Measurements from ENCODE around the gene APOL2.
"Not testable (repeated sequence)": the region's sequence is repeated elsewhere in the genome, so short reads cannot be mapped to it uniquely, and the experiment has no call there.

APOL2 gene

DNA sequence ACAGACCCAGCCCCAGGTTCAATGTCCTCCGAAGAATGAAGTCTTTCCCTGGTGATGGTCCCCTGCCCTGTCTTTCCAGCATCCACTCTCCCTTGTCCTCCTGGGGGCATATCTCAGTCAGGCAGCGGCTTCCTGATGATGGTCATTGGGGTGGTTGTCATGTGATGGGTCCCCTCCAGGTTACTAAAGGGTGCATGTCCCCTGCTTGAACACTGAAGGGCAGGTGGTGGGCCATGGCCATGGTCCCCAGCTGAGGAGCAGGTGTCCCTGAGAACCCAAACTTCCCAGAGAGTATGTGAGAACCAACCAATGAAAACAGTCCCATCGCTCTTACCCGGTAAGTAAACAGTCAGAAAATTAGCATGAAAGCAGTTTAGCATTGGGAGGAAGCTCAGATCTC lies 27.7 kb upstream of the APOL2 start:
- Histone ChIP-seq H3K27me3 (peaks cover 11% of the 10 kb centered on the region), H3K4me1 (ENCODE audit: control insufficient read depth in 1 of 2, insufficient read depth in 1 of 2, low read depth in 1 of 2, low read length in 1 of 2) (peaks cover 4 to 7% of the 10 kb centered on the region in 2 experiments), H3K4me3 (ENCODE audit: low read depth in 1 of 2, low read length in 1 of 2) (no peak overlapping the region), H3K9me3 (no peaks in the 10 kb centered on the region), H3K27ac (no peak overlapping the region), H3K36me3 (peaks cover 9% of the 10 kb centered on the region)
- TF ChIP-seq, protein P1, sequence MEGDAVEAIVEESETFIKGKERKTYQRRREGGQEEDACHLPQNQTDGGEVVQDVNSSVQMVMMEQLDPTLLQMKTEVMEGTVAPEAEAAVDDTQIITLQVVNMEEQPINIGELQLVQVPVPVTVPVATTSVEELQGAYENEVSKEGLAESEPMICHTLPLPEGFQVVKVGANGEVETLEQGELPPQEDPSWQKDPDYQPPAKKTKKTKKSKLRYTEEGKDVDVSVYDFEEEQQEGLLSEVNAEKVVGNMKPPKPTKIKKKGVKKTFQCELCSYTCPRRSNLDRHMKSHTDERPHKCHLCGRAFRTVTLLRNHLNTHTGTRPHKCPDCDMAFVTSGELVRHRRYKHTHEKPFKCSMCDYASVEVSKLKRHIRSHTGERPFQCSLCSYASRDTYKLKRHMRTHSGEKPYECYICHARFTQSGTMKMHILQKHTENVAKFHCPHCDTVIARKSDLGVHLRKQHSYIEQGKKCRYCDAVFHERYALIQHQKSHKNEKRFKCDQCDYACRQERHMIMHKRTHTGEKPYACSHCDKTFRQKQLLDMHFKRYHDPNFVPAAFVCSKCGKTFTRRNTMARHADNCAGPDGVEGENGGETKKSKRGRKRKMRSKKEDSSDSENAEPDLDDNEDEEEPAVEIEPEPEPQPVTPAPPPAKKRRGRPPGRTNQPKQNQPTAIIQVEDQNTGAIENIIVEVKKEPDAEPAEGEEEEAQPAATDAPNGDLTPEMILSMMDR (IDR thresholded peaks at IDR 0.05): no peak

DNA sequence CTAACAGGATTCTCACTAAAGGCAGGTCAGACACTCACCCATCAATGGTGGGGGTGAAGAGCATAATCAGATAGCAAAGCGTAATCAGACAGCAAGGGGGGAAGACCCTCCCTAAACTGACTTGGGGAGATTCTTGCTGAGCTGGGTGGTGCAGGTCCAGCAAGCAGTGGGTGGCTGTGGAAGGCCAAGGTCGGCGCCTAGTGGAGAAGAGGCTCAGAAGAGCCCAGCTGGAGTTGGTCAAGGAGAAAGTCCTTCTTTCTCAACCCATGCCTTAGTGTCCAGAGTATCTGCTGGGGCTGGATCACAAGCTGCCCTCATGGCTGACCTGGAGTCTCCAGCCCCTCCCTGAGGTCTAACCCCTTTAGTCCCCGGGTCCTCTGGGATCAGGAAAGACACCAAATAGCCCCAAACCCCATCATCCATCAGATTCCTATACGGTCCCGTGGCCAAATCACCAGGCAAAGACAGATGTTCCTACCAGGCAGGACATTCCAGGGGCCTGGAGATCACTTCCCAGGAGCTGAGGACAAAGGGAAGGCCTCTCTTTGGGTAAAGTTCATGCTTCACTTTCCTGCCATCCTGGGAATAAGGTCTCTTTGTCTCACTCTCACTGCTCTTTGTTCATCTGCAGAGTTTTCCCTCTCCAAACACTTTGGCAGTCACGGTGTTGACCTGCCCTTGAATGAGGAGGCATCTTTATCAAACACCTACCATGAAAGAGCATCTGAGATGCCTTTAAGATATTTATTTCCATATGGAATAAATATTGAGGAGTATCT lies 24.7 kb upstream of the APOL2 start:
- H3K27ac ChIP-seq; H3K27me3 ChIP-seq; H3K4me3 ChIP-seq (ENCODE audit: low read depth in 1 of 2, low read length in 1 of 2); H3K9me3 ChIP-seq; H3K36me3 ChIP-seq: not testable (repeated sequence)
- H3K4me1 ChIP-seq (ENCODE audit: control insufficient read depth in 1 of 2, insufficient read depth in 1 of 2, low read depth in 1 of 2, low read length in 1 of 2): peaks cover 9 to 12% of the 10 kb centered on the region in 2 experiments

DNA sequence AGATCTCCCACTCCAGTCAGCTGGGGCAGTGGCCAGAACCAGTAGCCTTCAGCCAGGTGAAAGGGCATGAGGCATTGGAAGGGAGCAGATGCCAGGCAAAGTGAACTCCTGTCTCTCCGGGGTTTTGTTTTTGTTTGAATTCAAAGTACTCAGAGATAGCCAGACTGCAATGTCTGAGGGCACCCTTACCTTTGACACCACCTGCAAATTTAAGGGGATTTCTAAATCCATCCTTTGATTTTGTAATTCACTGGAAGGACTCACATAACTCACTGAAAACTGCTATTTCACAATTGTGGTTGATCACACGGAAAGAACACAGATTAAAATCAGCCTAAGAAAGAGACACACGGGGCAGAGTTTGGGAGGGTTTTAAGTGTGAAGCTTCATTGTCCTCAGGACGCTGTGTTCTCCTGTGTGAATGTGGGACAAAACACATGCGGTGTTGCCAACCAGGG lies 23.9 kb upstream of the APOL2 start:
- H3K4me1 ChIP-seq (ENCODE audit: control insufficient read depth in 1 of 2, insufficient read depth in 1 of 2, low read depth in 1 of 2, low read length in 1 of 2): peaks cover 17 to 21% of the 10 kb centered on the region in 2 experiments
- not testable (repeated sequence) for H3K36me3 ChIP-seq; H3K27ac ChIP-seq; H3K27me3 ChIP-seq; H3K4me3 ChIP-seq (ENCODE audit: low read depth in 1 of 2, low read length in 1 of 2); H3K9me3 ChIP-seq

DNA sequence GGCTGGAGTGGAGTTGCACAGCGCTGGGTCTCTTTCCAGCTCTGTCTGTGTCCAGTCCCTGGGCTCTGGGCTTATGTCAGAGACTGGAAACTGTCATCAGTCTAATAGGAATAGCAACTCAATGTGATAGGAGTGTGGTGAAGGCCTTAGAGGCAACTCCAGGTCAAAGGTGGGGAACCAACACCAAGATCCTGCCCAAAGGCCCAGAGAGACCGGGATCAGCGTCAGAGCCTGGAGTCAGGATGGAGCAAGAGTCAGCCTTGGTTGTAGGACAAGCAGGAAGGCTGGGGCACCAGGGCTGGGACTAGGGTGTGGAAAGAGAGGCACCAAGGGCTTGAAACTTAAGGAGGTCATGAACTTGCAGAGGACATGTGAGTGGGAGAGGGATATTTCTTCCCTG lies 23.0 kb upstream of the APOL2 start:
- peaks cover 17% of the 10 kb centered on the region for H3K36me3 ChIP-seq
- not testable (repeated sequence) for H3K27ac ChIP-seq; H3K27me3 ChIP-seq; H3K4me3 ChIP-seq (ENCODE audit: low read depth in 1 of 2, low read length in 1 of 2); H3K9me3 ChIP-seq
- H3K4me1 ChIP-seq (ENCODE audit: control insufficient read depth in 1 of 2, insufficient read depth in 1 of 2, low read depth in 1 of 2, low read length in 1 of 2): peaks cover 17 to 24% of the 10 kb centered on the region in 2 experiments

DNA sequence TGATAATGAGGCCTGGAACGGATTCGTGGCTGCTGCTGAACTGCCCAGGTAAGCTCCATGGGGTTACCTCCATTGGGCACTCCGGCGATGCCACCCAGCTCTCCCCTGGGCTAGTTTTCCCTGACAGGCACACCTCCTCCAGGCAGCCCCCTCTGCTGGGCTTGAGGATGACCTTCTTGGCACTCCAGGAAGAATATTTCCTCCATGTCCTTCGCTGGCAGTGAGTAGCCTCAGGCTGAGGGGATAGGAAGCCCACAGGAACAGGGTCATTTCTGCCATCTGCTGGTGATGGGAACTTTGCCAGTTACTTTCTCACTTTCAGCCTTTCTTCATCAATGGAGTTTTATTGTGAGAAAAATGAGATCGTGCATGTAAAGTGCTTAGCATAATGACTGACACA lies 22.3 kb upstream of the APOL2 start:
- H3K27me3 ChIP-seq; H3K4me3 ChIP-seq (ENCODE audit: low read depth in 1 of 2, low read length in 1 of 2); H3K9me3 ChIP-seq; H3K27ac ChIP-seq: not testable (repeated sequence)
- peaks cover 20% of the 10 kb centered on the region for H3K36me3 ChIP-seq
- peaks cover 17 to 24% of the 10 kb centered on the region in 2 experiments for H3K4me1 ChIP-seq (ENCODE audit: control insufficient read depth in 1 of 2, insufficient read depth in 1 of 2, low read depth in 1 of 2, low read length in 1 of 2)

DNA sequence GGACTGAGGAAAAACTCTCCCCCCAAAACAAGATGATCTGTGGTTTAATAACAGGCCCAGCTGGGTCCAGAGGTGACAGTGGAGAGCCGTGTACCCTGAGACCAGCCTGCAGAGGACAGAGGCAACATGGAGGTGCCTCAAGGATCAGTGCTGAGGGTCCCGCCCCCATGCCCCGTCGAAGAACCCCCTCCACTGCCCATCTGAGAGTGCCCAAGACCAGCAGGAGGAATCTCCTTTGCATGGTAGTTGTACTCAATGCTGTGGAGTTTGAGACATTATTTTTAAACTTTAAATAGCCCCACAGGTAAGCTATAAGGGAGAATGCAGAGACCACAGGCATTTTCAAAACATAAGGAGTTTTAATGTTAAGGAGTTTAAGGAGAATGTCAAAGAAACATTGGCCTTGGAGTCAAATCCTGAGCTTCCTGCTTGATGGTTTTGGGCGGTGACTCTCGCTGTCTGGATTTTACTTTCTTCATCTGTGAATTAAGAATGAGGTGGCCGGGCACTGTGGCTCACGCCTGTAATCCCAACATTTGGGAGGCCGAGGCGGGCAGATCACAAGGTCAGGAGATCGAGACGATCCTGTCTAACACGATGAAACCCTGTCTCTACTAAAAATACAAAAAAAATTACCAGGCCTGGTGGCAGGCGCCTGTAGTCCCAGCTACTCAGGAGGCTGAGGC lies 20.4 kb upstream of the APOL2 start:
- TF ChIP-seq, protein P1 (IDR thresholded peaks at IDR 0.05): no peak
- Histone ChIP-seq H3K9me3 (no peaks in the 10 kb centered on the region), H3K36me3 (peaks cover 12% of the 10 kb centered on the region), H3K27me3 (no peaks in the 10 kb centered on the region), H3K27ac (peak overlapping the region; percentile 63), H3K4me1 (ENCODE audit: control insufficient read depth in 1 of 2, insufficient read depth in 1 of 2, low read depth in 1 of 2, low read length in 1 of 2) (peaks cover 17 to 24% of the 10 kb centered on the region in 2 experiments), H3K4me3 (ENCODE audit: low read depth in 1 of 2, low read length in 1 of 2) (no peak overlapping the region)

DNA sequence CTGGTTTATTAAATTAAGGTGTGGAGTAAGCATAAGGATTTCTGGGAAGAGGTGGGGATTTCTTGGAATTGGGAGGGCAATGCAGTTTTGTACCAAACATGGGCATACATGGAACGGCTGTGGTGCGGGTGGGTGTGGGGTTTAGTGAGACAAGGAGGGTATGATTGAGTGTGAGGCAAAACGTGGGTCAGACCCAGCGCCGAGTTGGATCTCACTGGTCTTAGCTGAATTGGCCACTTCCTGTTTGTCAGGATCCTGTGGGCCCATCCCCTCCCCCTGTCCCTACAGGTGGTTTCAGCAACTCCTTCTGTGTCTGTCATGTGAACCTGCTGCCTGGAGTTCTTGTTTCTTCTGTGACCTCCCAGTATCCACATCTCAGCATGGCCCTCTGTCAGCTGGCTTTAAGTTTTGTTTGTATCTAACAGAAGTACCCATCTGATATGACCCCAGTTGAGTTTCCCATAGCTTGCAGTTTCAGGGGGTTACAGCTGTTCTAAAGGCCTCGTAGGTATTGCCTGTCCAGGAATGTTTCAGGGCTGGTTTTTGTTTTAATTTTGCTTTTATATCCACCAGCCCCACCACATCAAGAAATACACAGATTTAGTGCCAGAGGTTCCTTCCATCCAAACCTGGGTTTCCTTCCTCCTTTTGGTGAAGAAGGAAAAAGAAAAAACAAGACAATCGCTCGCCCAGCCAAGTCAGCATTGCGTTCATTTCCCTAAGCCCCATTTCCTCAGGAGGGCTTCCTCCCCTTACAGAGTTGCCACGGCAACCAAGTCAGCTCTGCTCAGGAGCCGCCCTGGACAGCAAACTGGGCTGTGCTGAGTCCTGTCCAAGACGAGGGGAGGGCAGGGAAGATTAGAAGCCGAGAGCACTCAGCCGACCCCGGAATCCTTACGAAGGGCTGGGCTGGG lies 19.6 kb upstream of the APOL2 start:
- H3K36me3 ChIP-seq: peaks cover 12% of the 10 kb centered on the region
- H3K27ac ChIP-seq: peak overlapping the region; percentile 63
- H3K4me1 ChIP-seq (ENCODE audit: control insufficient read depth in 1 of 2, insufficient read depth in 1 of 2, low read depth in 1 of 2, low read length in 1 of 2): peaks cover 17 to 26% of the 10 kb centered on the region in 2 experiments
- H3K9me3 ChIP-seq: no peaks in the 10 kb centered on the region
- TF ChIP-seq, protein P1 (IDR thresholded peaks at IDR 0.05): no peak
- H3K27me3 ChIP-seq: no peaks in the 10 kb centered on the region
- no peak overlapping the region for H3K4me3 ChIP-seq (ENCODE audit: low read depth in 1 of 2, low read length in 1 of 2)

All from neutrophil (primary cell).